GM18502 (cell line): ENCODE data around the gene DDX23.
A peak's percentile ranks its signal among the peaks of the same experiment; 100 is the strongest.
"Not testable (repeated sequence)": the region's sequence is repeated elsewhere in the genome, so short reads cannot be mapped to it uniquely, and the experiment has no call there.

ENCODE experiments used
- ATAC-seq: cut with Tn5 transposase; IDR thresholded peaks from one replicate; pipeline ENCODE4 v1.9.1; 2021; ENCODE audit warnings: mild to moderate bottlenecking; ENCODE audit not compliant: unreplicated experiment, poor library complexity

The DDX23 gene

DNA sequence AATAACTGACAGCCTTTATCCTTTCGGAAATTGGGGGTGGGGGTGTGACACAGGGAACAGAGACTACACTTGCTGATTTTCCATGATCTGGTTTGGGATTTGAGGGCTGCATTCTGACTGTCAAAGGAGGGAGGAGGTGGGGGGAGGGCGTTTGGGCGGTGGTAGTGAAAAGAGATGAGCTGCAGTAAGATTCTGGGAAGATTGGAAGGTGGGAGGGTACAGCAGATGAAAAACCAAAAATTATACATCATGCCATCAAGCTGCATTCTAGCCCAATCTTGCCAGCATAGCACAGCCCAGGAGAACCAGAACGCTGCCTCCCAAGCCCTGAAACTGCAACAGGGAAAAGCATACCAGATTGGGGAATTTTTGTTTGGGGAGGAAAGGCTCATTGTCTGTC is 11.3 kb upstream of the DDX23 start:
- ATAC-seq = no peak

DNA sequence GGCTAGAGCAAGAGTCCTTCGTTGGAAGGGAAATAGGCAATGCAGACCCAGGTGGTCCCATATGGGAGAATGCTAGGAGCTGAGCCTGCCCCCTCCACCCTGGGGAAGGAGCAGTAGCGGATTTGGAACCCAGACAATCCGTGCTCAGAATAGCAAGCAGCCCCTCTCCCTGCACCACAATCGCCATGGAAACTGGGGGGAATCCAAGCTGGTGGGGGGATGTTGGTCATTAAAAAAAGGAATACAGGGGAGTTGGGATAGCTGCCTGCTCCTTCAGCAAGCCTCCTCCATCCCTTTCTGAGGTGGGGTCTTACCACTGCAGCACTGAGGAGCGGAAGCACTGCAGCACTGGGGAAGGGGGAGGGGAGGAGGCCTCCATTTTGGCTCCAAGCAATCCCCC is 10.8 kb upstream of the DDX23 start:
- ATAC-seq = no peak

DNA sequence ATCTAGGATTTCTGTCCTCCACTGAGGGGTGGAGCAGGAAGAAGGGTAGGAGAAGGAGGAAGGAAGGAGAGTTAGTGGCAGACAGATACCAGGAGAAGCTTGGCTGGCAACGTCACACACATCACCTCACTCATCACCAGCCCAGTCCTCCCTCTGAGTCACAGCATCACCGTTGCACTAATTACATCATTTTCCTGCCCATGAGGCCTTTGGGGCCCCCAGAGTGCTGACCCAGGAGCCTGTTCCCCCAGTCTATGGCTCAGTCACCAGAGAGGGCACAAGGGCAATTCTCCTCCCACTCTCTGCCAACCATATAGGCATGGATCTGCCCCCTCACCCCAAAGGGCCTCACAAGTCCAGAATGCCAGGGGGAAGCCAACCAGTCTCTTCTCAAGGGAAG is 9.1 kb upstream of the DDX23 start:
- ATAC-seq = no peak

DNA sequence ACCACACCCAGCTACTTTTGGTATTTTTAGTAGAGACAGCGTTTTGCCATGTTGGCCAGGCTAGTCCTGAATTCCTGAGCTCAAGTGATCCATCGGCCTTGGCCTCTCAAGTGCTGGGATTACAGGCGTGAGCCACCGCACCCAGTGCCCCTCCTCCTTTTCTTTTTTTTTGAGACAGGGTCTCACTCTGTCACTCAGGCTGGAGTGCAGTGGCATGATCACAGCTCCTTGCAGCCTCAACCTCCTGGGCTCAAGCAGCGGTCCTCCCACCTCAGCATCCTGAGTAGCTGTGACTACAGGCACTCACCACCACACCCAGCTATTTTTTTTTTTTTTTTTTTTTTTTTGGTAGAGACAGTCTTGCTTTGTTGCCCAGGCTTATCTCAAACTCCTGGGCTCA is 8.3 kb upstream of the DDX23 start:
- ATAC-seq = not testable (repeated sequence)

DNA sequence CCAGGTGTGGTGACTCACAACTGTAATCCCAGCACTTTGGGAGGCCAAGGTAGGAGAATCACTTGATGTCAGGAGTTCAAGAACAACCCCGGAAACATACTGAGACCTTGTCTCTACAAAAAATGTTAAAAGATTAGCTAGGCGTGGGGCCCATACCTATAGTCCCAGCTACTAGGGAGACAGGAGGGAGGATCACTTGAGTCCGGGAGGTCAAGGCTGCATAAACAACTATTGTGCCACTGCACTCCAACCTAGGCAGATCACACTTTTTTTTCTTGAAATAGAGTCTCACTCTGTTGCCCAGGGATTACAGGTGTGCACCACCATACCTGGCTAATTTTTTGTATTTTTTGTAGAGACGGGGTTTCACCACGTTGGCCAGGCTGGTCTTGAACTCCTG is 7.6 kb upstream of the DDX23 start:
- ATAC-seq = no peak

DNA sequence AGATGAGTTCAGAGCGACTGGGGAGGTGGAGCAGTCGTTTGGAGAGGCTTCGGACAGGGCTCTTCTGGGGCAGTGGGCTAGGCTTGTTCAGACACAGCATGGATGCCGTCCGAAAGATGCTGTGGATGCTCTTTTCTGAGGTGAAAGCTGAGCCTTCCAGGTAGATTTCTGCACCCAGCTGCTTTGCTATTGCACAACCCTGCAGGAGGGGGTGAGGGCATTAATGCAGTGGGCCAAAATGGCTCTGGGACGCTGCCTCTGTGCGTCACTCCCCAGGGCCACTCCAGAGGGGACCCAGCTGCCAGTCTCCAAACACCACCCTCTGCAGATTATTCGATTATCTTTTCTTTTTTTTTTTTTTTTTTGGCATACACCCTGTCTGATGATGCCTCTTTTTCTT is 6.1 kb upstream of the DDX23 start:
- ATAC-seq = no peak

DNA sequence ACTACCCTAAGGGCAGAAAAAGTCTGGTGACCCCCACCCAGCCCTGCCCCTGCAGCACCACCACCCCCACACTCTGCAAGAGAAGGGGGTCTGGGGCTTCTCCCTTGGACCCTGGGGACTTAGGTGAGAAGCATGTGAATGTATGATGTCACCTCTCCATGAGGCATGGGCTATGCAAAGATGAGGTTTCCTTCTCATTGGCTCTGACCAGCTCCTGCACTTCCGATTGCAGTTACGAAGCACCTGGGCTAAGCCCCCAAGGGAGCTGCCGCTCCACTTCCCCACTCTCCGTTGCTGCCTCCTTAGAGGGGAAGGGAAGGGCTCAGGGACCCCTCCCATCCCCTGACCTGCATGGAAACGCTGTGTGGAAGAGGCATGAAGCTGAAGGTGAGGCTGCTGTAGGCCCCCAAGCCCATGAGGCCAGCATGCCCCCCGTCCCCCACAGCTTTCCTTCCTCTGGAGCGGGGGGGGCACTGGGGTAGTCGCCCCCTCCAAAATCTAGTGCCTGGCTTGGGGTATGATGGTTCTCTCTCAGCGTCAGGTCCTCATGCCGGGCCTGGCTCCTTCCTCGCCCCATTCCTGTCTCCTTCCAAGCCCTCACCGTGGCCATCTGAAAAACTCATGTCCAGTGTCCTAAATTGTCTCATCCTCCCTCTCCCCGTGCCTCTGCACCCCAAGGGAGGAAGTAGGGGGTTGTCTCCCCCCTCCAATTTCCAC is 5.5 kb upstream of the DDX23 start:
- ATAC-seq = no peak

DNA sequence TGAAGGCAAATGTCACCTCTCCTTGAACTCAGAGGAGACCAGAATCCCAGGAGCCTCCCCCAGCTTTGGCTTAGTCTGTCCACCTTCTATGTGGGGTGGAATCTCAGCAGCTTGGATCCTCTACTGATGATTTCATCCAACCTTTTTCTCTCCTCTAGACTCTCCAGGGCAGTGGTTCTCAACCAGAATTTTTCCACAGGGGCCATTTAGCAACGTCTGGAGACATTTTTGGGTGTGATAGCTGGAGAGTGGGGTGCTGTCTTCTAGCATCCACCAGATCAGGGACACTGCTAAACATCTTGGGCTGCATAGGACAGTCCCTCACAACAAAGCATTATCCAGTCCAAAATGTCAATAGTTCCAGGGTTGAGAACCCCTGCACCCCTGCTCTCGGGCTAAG is 4.4 kb upstream of the DDX23 start:
- ATAC-seq = no peak

DNA sequence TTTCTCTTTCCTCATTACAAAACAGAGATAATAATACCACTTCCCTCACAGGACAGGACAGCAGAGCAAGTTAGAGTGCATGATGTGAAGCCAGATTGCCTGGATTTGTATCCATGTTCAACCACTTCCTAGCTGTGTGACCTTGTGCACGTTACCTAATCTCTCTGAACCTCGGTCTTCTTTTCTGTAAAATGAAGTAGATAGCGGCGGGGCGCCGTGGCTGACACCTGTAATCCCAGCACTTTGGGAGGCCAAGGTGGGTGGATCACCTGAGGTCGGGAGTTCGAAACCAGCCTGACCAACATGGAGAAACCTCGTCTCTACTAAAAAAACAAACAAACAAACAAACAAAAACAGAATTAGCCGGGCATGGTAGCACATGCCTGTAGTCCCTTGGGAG is 3.0 kb upstream of the DDX23 start:
- not testable (repeated sequence) for ATAC-seq

DNA sequence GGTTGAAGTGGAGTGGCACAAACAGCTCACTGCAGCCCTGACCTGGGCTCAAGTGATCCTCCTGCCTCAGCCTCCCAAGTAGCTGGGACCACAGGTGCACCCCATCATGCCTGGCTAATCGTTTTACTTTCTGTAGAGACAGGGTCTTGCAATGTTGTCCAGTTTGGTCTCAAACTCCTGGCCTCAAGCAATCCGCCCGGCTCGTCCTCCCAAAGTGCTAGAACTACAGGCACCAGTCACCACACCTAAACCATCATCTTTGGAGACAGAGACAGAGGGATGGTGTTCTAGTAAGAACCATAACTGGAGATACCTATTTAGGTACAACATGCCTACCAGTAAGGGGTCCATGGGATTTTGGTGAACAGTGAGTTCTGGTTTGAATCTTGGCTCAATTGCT is 2.5 kb upstream of the DDX23 start:
- no peak for ATAC-seq

DNA sequence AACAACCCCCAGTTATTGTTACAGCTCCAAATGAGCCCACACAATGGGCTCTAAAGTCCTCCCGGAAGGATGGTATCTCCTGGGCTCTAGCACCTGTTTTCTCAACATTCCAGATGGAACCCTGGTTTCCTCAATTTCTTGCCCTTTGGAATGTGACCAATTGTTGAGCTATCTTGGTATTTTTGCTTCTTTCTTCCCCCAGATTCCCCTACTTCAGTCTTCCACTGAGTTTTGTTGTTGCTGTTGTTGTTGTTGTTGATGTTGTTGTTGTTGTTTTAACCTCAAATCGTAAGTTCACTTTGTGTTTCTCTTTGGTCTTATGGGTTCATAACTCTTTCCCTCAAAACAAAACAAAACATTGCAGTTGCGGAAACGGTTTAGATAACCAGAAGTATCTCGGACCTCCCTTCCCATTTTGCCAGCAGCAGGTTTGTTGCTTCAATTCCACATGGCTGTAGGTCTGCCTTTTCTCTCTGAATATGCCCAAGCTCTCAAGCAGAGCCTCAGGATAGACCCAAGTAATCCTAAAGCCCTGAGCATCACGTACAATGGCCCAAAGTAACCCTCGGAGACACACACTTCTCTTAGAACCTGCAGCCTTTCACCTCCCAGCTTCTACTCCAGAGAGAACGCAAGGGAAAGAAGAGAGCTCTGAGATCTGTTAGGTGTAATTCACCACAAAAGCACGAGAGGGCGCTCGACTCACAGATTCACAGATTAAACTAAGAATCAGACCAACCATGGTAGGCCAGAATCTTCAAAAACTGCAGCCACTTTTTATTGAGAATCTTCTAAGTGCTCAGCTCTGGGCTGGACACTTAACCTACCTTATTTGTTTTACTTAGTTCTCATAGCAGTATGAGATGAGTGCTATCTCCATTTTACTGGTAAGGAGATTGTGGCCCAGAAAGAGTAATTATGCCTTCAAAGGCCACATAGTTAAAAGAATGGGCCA is 1.0 kb upstream of the DDX23 start:
- ATAC-seq = peak; percentile 54

DNA sequence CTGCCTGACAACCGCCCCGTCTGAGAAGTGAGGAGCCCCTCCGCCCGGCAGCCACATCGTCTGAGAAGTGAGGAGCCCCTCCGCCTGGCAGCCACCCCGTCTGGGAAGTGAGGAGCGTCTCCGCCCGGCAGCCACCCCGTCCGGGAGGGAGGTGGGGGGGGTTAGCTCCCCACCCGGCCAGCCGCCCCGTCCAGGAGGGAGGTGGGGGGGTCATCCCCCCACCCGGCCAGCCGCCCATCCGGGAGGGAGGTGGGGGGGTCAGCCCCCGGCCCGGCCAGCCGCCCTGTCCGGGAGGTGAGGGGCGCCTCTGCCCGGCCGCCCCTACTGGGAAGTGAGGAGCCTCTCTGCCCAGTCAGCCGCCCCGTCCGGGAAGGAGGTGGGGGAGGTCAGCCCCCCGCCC is 9.9 kb downstream of the DDX23 start:
- not testable (repeated sequence) for ATAC-seq

DNA sequence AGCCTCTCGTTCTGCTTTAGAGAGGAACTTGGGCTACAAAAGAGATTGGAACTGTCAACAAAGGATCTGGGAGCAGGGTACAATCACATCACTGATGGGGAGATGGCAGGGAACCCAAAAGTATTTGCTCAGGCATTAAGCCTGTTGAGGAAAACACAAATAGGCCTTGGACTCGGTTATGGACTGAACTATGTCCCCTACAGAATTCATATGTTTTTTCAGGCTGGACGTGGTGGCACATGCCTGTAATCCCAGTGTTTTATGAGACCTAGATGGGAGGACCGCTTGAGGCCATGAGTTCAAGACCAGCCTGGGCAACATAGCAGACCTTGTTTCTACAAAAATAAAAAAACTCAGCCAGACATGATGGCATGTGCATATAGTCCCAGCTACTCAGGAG is 13.9 kb downstream of the DDX23 start:
- ATAC-seq = no peak

DNA sequence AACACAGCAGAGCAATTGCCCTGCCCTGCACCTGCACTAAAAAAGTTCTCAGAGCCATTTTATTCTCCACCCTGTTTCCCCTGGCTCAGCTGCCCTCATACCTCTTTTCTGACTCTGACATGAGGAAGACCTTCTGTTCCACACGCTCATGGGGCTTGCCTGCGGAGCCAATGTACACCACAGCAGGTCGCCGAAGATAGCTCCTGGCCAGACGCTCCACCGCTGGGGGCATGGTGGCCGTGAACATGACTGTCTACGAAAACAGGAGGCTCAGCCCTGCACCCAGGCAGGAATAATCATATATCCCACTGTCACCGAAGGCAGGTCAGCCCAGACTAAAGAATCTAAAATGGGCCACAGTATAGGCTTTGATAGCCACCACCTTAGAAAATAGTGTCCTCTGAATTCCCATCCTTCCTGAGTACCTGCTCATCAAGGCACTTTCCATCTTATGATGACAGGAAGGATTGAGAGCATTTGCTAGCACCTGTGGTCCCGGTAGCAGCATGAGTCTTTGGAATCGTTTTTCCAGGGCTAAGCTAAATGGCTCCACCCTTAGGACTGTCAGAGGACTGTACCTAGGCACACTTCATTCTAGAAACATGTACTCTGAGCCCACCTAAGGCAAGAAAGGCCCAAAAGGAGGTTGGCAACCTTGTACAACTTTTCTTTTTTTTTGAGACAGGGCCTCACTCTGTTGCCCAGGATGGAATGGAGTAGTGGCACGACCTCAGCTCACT is 19.5 kb downstream of the DDX23 start:
- no peak for ATAC-seq

DNA sequence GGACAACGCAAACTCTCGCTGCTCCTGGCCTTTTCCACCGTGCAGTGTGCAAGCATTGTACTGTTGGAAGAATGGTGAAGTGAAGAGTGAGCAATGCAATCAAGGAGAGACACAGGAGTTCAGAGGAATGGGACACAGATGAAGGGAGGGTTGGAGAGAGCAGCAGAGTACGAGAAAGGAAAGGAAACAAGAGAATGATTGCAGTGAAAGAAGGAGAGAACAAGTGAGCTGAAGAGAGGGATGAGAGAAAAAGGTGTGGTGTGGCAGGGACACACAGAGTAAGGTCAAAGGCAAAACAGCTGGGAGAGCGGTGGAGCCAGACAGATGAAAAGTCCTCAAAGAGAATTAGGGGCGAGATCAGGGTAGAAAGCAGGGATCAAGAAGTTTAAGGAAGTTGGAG is 20.7 kb downstream of the DDX23 start:
- no peak for ATAC-seq

DNA sequence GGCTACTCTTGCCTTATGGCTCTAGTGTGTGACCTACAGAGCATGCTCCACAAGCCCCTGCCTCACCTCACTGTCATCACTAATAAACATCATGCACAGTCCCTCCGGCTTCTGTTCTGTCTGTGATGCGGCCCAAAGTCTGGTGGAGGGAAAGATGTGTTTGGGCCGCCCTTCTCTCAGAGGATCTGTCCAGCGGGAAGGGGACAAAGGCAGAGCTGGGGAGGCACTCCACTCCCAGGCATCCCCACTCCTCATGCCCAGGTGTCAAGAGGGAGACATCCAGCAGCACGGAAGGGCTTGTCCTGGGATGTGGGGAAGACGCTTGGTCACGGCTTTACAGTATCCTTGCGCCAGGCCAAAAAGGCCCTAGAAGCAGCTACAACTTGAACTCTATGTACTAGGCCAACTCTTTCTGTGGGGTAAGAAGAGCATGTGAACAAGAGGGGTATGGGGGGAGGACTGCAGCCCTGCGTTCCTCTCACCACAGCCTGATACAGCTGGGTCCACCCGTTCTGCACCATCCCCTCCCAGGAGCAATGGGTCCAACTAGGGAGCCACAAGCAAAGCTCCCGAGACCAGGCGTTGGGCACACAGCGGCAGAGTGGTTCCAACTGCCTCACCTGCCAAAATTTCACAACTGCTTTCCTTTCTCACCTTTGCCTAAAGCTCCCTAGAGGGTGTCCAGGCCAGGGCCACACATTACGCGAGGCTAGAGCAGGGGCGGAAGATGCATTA is 23.0 kb downstream of the DDX23 start:
- no peak for ATAC-seq

DNA sequence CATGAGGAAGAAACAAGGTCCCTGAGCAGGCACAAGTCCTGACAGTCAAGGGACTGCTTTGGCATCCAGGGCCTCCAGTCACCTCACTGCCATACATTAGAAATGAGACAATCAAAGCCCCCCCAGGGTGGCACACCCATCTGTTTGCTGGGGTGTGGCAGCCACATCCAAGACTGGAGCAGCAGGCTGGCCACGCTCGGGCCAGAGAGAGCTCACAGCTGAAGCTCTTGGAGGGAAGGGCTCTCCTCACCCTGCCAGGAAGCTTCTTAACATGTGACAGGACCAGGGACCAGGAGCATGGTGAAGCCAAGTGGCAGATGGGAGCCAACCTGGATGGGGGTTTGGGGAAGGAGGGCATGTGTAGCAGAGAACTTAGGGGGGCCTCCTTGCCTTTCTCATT is 23.7 kb downstream of the DDX23 start:
- ATAC-seq = no peak

DNA sequence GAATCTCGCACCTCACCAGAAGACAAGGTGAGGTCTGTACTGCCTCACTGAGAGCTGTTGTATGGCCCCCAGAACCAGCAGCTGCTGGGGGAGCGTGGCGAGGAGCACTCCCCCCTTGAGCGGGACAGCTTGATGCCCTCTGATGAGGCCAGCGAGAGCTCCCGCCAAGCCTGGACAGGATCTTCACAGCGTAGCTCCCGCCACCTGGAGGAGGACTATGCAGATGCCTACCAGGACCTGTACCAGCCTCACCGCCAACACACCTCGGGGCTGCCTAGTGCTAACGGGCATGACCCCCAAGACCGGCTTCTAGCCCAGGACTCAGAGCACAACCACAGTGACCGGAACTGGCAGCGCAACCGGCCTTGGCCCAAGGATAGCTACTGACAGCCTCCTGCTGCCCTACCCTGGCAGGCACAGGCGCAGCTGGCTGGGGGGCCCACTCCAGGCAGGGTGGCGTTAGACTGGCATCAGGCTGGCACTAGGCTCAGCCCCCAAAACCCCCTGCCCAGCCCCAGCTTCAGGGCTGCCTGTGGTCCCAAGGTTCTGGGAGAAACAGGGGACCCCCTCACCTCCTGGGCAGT is 24.4 kb downstream of the DDX23 start:
- no peak for ATAC-seq

DNA sequence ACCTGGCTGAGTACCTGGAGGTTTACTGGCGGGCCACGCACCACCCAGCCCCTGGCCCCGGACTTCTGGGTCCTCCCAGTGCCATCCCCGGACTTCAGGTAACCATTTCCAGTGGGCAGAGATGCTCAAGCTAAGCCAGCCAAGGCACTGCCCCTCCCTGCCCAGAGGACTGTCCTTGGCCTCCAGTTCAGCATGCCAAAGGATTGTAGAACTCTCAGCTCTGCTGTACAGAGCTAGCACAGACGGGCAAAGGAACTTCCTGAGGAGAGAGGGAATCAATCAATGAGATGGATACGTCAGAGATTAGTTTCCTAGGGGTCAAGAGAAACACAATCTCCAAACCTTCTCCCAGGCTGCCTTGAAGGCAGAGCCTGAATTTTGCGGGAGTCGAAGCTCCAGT is 24.9 kb downstream of the DDX23 start:
- ATAC-seq = no peak
